ENCODE data around the gene TAS2R3.
"Not testable (repeated sequence)": the region's sequence is repeated elsewhere in the genome, so short reads cannot be mapped to it uniquely, and the experiment has no call there.

The TAS2R3 gene

GRCh38 chr7:141763797-141764196 is at the start of gene TAS2R3:
Gene TAS2R3, plus strand, starts transcription at chr7:141764097. Its CDS starts 62 bp downstream, at chr7:141764159.
- no peak for DNase-seq

GRCh38 chr7:141714571-141714970 is 49.3 kb upstream of the TAS2R3 start:
- DNase-seq, result no peak

GRCh38 chr7:141715018-141715417 is 48.9 kb upstream of the TAS2R3 start:
- DNase-seq, result no peak

- DNase-seq, result no peak
Measured at GRCh38 chr7:141715794-141716689, 47.9 kb upstream of the TAS2R3 start.

- DNase-seq, result no peak
Measured at GRCh38 chr7:141717450-141717849, 46.4 kb upstream of the TAS2R3 start.

GRCh38 chr7:141722529-141722928 is 41.4 kb upstream of the TAS2R3 start:
- no peak for DNase-seq

- no peak for DNase-seq
Measured at GRCh38 chr7:141729020-141729419, 34.9 kb upstream of the TAS2R3 start.

- no peak for DNase-seq
Measured at GRCh38 chr7:141731476-141732149, 32.3 kb upstream of the TAS2R3 start.

GRCh38 chr7:141737118-141737835 is 26.6 kb upstream of the TAS2R3 start:
- no peak for DNase-seq

GRCh38 chr7:141737836-141738591 is 25.9 kb upstream of the TAS2R3 start, which contains the start of gene SSBP1:
Gene SSBP1, plus strand, starts transcription at chr7:141738358. Its CDS starts 809 bp downstream, at chr7:141739167.
- peak; percentile 94 for DNase-seq

- DNase-seq, result no peak
Measured at GRCh38 chr7:141738592-141739013, 25.3 kb upstream of the TAS2R3 start.

GRCh38 chr7:141739250-141739649 is 24.6 kb upstream of the TAS2R3 start:
- DNase-seq, result no peak

GRCh38 chr7:141742229-141742628 is 21.7 kb upstream of the TAS2R3 start:
- no peak for DNase-seq

- DNase-seq, result no peak
Measured at GRCh38 chr7:141744131-141744530, 19.8 kb upstream of the TAS2R3 start.

- DNase-seq, result no peak
Measured at GRCh38 chr7:141748396-141748795, 15.5 kb upstream of the TAS2R3 start.

GRCh38 chr7:141751904-141752303 is 12.0 kb upstream of the TAS2R3 start:
- DNase-seq, result not testable (repeated sequence)

GRCh38 chr7:141752634-141753033 is 11.3 kb upstream of the TAS2R3 start:
- no peak for DNase-seq

- no peak for DNase-seq
Measured at GRCh38 chr7:141754939-141755338, 9.0 kb upstream of the TAS2R3 start.

- DNase-seq, result not testable (repeated sequence)
Measured at GRCh38 chr7:141770083-141770583, 6.2 kb downstream of the TAS2R3 start.

GRCh38 chr7:141776374-141776773 is 12.5 kb downstream of the TAS2R3 start, which contains the start of gene TAS2R4:
Gene TAS2R4, plus strand, starts transcription at chr7:141776674. Its CDS starts 1,815 bp downstream, at chr7:141778489.
- no peak for DNase-seq

- DNase-seq, result peak; percentile 6
Measured at GRCh38 chr7:141785706-141786552, 22.0 kb downstream of the TAS2R3 start.
